H9 (cell line): ENCODE results near the gene NEK7. TPM values are rescaled to one million over a fixed set of nuclear protein-coding genes. Genes with fewer than 3 reads are reported as not detected.

Experiments used
- DNase-seq: peaks from one replicate; pipeline ENCODE4 v3.0.0-alpha.2; 2017
- H2AFZ ChIP-seq: one replicate; pipeline ENCODE4 v1.6.1; 2013; ENCODE audit warnings: mild to moderate bottlenecking, low read length, control low read depth, moderate library complexity
- H2AK5ac ChIP-seq: 2 replicates; pipeline ENCODE4 v1.6.1; 2013; ENCODE audit warnings: low read length, control low read depth, mixed read lengths; ENCODE audit not compliant: insufficient read length
- H2BK120ac ChIP-seq: one replicate; pipeline ENCODE4 v1.6.1; 2013; ENCODE audit warnings: low read depth, mild to moderate bottlenecking, low read length, control low read depth, inconsistent platforms; ENCODE audit not compliant: poor library complexity, severe bottlenecking
- H2BK12ac ChIP-seq: 2 replicates; pipeline ENCODE4 v1.6.1; 2013; ENCODE audit warnings: low read length, control low read depth, mixed read lengths, low read depth; ENCODE audit not compliant: insufficient read length
- H2BK15ac ChIP-seq: 2 replicates; pipeline ENCODE4 v1.6.1; 2013; ENCODE audit warnings: low read depth, low read length, control low read depth
- H2BK20ac ChIP-seq: one replicate; pipeline ENCODE4 v1.6.1; 2013; ENCODE audit warnings: low read depth, mild to moderate bottlenecking, low read length, control low read depth, inconsistent platforms; ENCODE audit not compliant: poor library complexity, severe bottlenecking
- H2BK5ac ChIP-seq: 2 replicates; pipeline ENCODE4 v1.6.1; 2013; ENCODE audit warnings: low read length, control low read depth, mixed read lengths; ENCODE audit not compliant: insufficient read length
- H3K14ac ChIP-seq: 2 replicates; pipeline ENCODE4 v1.6.1; 2013; ENCODE audit warnings: low read length, control low read depth; ENCODE audit not compliant: insufficient read depth
- H3K18ac ChIP-seq: 2 replicates; pipeline ENCODE4 v1.6.1; 2013; ENCODE audit warnings: low read depth, mild to moderate bottlenecking, mixed read lengths, low read length, control low read depth; ENCODE audit not compliant: insufficient read length
- H3K23ac ChIP-seq: 2 replicates; pipeline ENCODE4 v1.6.1; 2013; ENCODE audit warnings: low read length, control low read depth, mixed read lengths, low read depth; ENCODE audit not compliant: insufficient read length
- H3K23me2 ChIP-seq: 2 replicates; pipeline ENCODE4 v1.6.1; 2013; ENCODE audit warnings: low read depth, mild to moderate bottlenecking, mixed read lengths, low read length, control low read depth; ENCODE audit not compliant: insufficient read length, poor library complexity, severe bottlenecking
- H3K27ac ChIP-seq: 2 replicates; pipeline ENCODE4 v1.5.1; 2013; ENCODE audit warnings: low read length, control low read depth, mixed read lengths, low read depth; ENCODE audit not compliant: insufficient read length
- H3K27me3 ChIP-seq: 2 replicates; pipeline ENCODE4 v1.6.1; 2013; ENCODE audit warnings: low read length, control low read depth, inconsistent platforms; ENCODE audit not compliant: insufficient read depth
- H3K4ac ChIP-seq: 2 replicates; pipeline ENCODE4 v1.6.1; 2013; ENCODE audit warnings: low read depth, mild to moderate bottlenecking, control low read depth, inconsistent platforms, low read length, moderate library complexity
- H3K4me1 ChIP-seq: 2 replicates; pipeline ENCODE4 v1.6.1; 2013; ENCODE audit warnings: low read length, control low read depth, inconsistent platforms; ENCODE audit not compliant: insufficient read depth
- H3K4me2 ChIP-seq: 2 replicates; pipeline ENCODE4 v1.6.1; 2013; ENCODE audit warnings: low read length, control low read depth, mixed read lengths; ENCODE audit not compliant: insufficient read length, insufficient read depth
- H3K56ac ChIP-seq: 2 replicates; pipeline ENCODE4 v1.6.1; 2013; ENCODE audit warnings: low read depth, mild to moderate bottlenecking, mixed read lengths, low read length, control low read depth; ENCODE audit not compliant: insufficient read length
- H3K79me1 ChIP-seq: 2 replicates; pipeline ENCODE4 v1.6.1; 2013; ENCODE audit warnings: low read depth, mild to moderate bottlenecking, moderate library complexity, low read length, control low read depth, inconsistent platforms; ENCODE audit not compliant: insufficient read depth, poor library complexity, severe bottlenecking
- H3K79me2 ChIP-seq: 2 replicates; pipeline ENCODE4 v1.6.1; 2013; ENCODE audit warnings: low read length, control low read depth, inconsistent platforms; ENCODE audit not compliant: insufficient read depth
- H3K9ac ChIP-seq: 2 replicates; pipeline ENCODE4 v1.6.1; 2013; ENCODE audit warnings: low read length, control low read depth, mixed read lengths; ENCODE audit not compliant: insufficient read length; ENCODE audit errors: extremely low read depth
- H3K9me3 ChIP-seq: one replicate; pipeline ENCODE4 v1.6.1; 2013; ENCODE audit warnings: low read depth, low read length, inconsistent platforms; ENCODE audit not compliant: control insufficient read depth
- H3T11ph ChIP-seq: one replicate; pipeline ENCODE4 v1.6.1; 2013; ENCODE audit warnings: mild to moderate bottlenecking, low read length, control low read depth, inconsistent platforms
- H4K20me1 ChIP-seq: one replicate; pipeline ENCODE4 v1.6.1; 2013; ENCODE audit not compliant: control insufficient read depth, insufficient read length, insufficient read depth
- H4K5ac ChIP-seq: 2 replicates; pipeline ENCODE4 v1.6.1; 2013; ENCODE audit warnings: low read depth, mild to moderate bottlenecking, mixed read lengths, low read length, control low read depth; ENCODE audit not compliant: insufficient read length
- H4K8ac ChIP-seq: replicated peaks from 2 replicates; pipeline ENCODE4 v1.6.1; 2013; ENCODE audit warnings: low read length, control low read depth, mixed read lengths, low read depth; ENCODE audit not compliant: insufficient read length
- H4K91ac ChIP-seq: 2 replicates; pipeline ENCODE4 v1.6.1; 2013; ENCODE audit warnings: low read depth, mild to moderate bottlenecking, moderate library complexity, mixed read lengths, low read length, control low read depth; ENCODE audit not compliant: insufficient read length
- H3K27ac Mint-ChIP-seq, 3 experiments: 2 replicates in 2 of 3; 3 replicates in 1 of 3; pipeline ENCODE4 v1.8.0; 2020 to 2021; ENCODE audit warnings: mixed read lengths in 3 of 3, mild to moderate bottlenecking in 1 of 3, moderate library complexity in 1 of 3
- H3K27me3 Mint-ChIP-seq: 2 replicates; pipeline ENCODE4 v1.8.0; 2021; ENCODE audit warnings: low read depth, mild to moderate bottlenecking, moderate library complexity, mixed read lengths
- H3K36me3 Mint-ChIP-seq, 3 experiments: 2 replicates in 2 of 3; 3 replicates in 1 of 3; pipeline ENCODE4 v1.8.0; 2020 to 2021; ENCODE audit warnings: low read depth in 3 of 3, mixed read lengths in 3 of 3; ENCODE audit not compliant: insufficient read depth in 1 of 3
- H3K4me1 Mint-ChIP-seq, 2 experiments: 2 replicates each; pipeline ENCODE4 v1.8.0; 2020; ENCODE audit warnings: mixed read lengths in 2 of 2
- H3K4me3 Mint-ChIP-seq, 2 experiments: 2 replicates in 1 of 2; 3 replicates in 1 of 2; pipeline ENCODE4 v1.8.0; 2020 to 2021; ENCODE audit warnings: mild to moderate bottlenecking in 2 of 2, mixed read lengths in 2 of 2, moderate library complexity in 1 of 2
- H3K9me3 Mint-ChIP-seq, 2 experiments: 2 replicates in 1 of 2; 3 replicates in 1 of 2; pipeline ENCODE4 v1.8.0; 2020; ENCODE audit warnings: mild to moderate bottlenecking in 2 of 2, mixed read lengths in 2 of 2, moderate library complexity in 1 of 2
- CTCF ChIP-seq: fragments of 200-600 bp; sonication (generic); conservative IDR thresholded peaks from 3 replicates; pipeline ENCODE4 v1.8.0; 2021; ENCODE audit warnings: antibody characterized with exemption, mild to moderate bottlenecking
- WGBS: extraction: QIAGEN DNeasy Blood & Tissue Kit; methylation state at CpG from one replicate; pipeline ENCODE4 v1.1.7; 2013; ENCODE audit warnings: missing lambda C conversion rate, low lambda C conversion rate, mixed read lengths; ENCODE audit not compliant: insufficient read length; ENCODE audit errors: extremely low coverage; 5-methylcytosine and 5-hydroxymethylcytosine counted together
- total RNA-seq: library from RNA; stranded (reverse); gene quantifications from 2 replicates; pipeline ENCODE4 v1.2.1, GENCODE V29; 2021

NEK7 gene
- total RNA-seq, 1 experiment from 2014 or later: 9.6 TPM

- H3K27ac Mint-ChIP-seq: no peak overlapping the region; a peak in 1 of 7 replicates
- H3K79me2 ChIP-seq: no peaks in the 10 kb centered on the region
These were observed 84.8 kb downstream of the NEK7 start for GRCh38 chr1:198241553-198241952.

More at GRCh38 chr1:198241553-198241952, 84.8 kb downstream of the NEK7 start:
- no CpG with 5 or more reads among the region's 2 CpGs for WGBS
- Histone ChIP-seq H2AFZ (no peak overlapping the region), H4K20me1 (no peaks in the 10 kb centered on the region), H3K23ac (no peak overlapping the region), H3T11ph (no peak overlapping the region), H3K9ac (no peak overlapping the region), H3K4me1 (peaks cover 6% of the 10 kb centered on the region; the same call in 1 of the 2 replicates), H2BK12ac (no peak overlapping the region), H4K8ac (no peak overlapping the region), H2BK20ac (no peak overlapping the region), H3K27ac (no peak overlapping the region), H3K4me2 (no peak overlapping the region), H3K4ac (no peak overlapping the region), H3K79me1 (no peaks in the 10 kb centered on the region), H3K23me2 (no peaks in the 10 kb centered on the region), H2BK120ac (no peak overlapping the region), H4K91ac (no peak overlapping the region), H2AK5ac (no peak overlapping the region), H3K27me3 (no peaks in the 10 kb centered on the region), H3K18ac (no peak overlapping the region), H4K5ac (no peak overlapping the region), H2BK5ac (no peak overlapping the region), H3K14ac (no peak overlapping the region), H3K56ac (no peak overlapping the region), H2BK15ac (no peak overlapping the region), H3K9me3 (no peaks in the 10 kb centered on the region)
- Mint-ChIP-seq H3K36me3 (no peaks in the 10 kb centered on the region), H3K9me3 (no peaks in the 10 kb centered on the region), H3K27me3 (no peaks in the 10 kb centered on the region), H3K4me3 (no peak overlapping the region), H3K4me1 (peaks cover 7 to 11% of the 10 kb centered on the region in 2 experiments)
- no peak for TF ChIP-seq CTCF
- DNase-seq: no peak
